HL-60 (cell line): ENCODE results near the gene UBE2D3.

Experiments used
- DNase-seq, 2 experiments: peaks; one replicate each; pipeline ENCODE4 v3.0.0-alpha.2; 2010 to 2020; ENCODE audit warnings: low read depth in 1 of 2, low spot score in 1 of 2
- H3K27ac ChIP-seq: fragments of 250-450 bp; sonication (Bioruptor Pico); replicated peaks from 2 replicates; pipeline ENCODE4 v1.5.1; 2020; ENCODE audit warnings: mild to moderate bottlenecking, moderate library complexity
- H3K27me3 ChIP-seq: fragments of 250-450 bp; sonication (Bioruptor Pico); 2 replicates; pipeline ENCODE4 v1.5.1; 2021; ENCODE audit warnings: mild to moderate bottlenecking, moderate library complexity; ENCODE audit not compliant: insufficient read depth, poor library complexity, severe bottlenecking
- H3K4me3 ChIP-seq: replicated peaks from 2 replicates; pipeline ENCODE4 v1.5.1; 2011; ENCODE audit warnings: mild to moderate bottlenecking, control low read depth, low read length; ENCODE audit not compliant: insufficient read depth
- CTCF ChIP-seq: IDR thresholded peaks from one replicate; pipeline ENCODE4 v1.5.1; 2011; ENCODE audit warnings: low read length, control low read depth, inconsistent platforms; ENCODE audit not compliant: insufficient read depth
- GABPA ChIP-seq: IDR thresholded peaks from 2 replicates; pipeline ENCODE4 v1.6.1; 2012; ENCODE audit warnings: low read depth
- POLR2AphosphoS5 ChIP-seq: IDR thresholded peaks from 2 replicates; pipeline ENCODE4 v1.6.1; 2012; ENCODE audit warnings: low read depth
- REST ChIP-seq: IDR thresholded peaks from 2 replicates; pipeline ENCODE4 v1.6.1; 2012; ENCODE audit warnings: low read depth; ENCODE audit not compliant: insufficient replicate concordance
- SPI1 ChIP-seq: IDR thresholded peaks from 2 replicates; pipeline ENCODE4 v1.6.1; 2012; ENCODE audit warnings: low read depth, mild to moderate bottlenecking, borderline replicate concordance

UBE2D3 gene

DNA sequence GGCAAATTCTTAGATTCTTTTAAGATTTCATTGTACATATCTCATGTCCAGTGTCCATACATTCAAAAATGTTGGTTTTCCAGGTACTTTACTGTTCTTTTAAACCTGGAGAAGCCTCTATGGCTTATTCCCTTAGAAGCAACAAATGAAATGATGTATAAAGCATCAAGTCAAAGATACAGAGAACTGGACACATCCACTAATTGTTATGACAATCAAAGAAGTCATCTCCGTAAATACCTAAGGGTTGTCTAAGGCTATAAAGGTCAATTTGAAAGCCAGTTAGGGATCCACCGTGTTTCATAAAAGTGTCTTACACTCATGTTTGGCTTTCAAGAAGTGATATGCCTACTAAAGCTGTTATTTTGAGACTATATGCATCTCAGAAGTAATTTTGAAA, 32.4 kb downstream of the UBE2D3 start:
- H3K27me3 ChIP-seq = no peaks in the 10 kb centered on the region
- H3K4me3 ChIP-seq = no peak overlapping the region
- H3K27ac ChIP-seq = no peak overlapping the region
- no peak for TF ChIP-seq REST
- TF ChIP-seq POLR2AphosphoS5 = no peak
- no peak for TF ChIP-seq SPI1
- no peak for TF ChIP-seq GABPA
- no peak for TF ChIP-seq CTCF
- no peak for DNase-seq

GRCh38 chr4:102792361-102792936, 34.9 kb downstream of the UBE2D3 start:
- no peak overlapping the region for H3K27ac ChIP-seq
- DNase-seq = no peak

More at GRCh38 chr4:102792361-102792936, 34.9 kb downstream of the UBE2D3 start:
- Histone ChIP-seq H3K4me3 (no peak overlapping the region), H3K27me3 (no peaks in the 10 kb centered on the region)
- TF ChIP-seq CTCF (no peak), REST (no peak), POLR2AphosphoS5 (no peak), SPI1 (no peak)
